HG03097 (cell line): Measurements from ENCODE around the gene MYO1F.
"Not testable (repeated sequence)": the region's sequence is repeated elsewhere in the genome, so short reads cannot be mapped to it uniquely, and the experiment has no call there.

Experiments used
- ATAC-seq: cut with Tn5 transposase; IDR thresholded peaks from one replicate; pipeline ENCODE4 v1.9.1; 2021; ENCODE audit not compliant: unreplicated experiment, low FRiP score

MYO1F gene

GRCh38 chr19:8577247-8577646, at the start of gene MYO1F:
Gene MYO1F, minus strand, starts transcription at chr19:8577442. Its CDS starts 133 bp downstream, at chr19:8577309.
- ATAC-seq, result no peak

GRCh38 chr19:8626842-8627241, 49.6 kb upstream of the MYO1F start:
- no peak for ATAC-seq

- not testable (repeated sequence) for ATAC-seq
These were observed 45.6 kb upstream of the MYO1F start for GRCh38 chr19:8622886-8623285.

GRCh38 chr19:8618751-8619150, 41.5 kb upstream of the MYO1F start:
- ATAC-seq, result no peak

GRCh38 chr19:8617984-8618383, 40.7 kb upstream of the MYO1F start:
- no peak for ATAC-seq

- ATAC-seq, result not testable (repeated sequence)
These were observed 40.1 kb upstream of the MYO1F start for GRCh38 chr19:8617325-8617724.

- no peak for ATAC-seq
These were observed 39.6 kb upstream of the MYO1F start for GRCh38 chr19:8616861-8617260.

GRCh38 chr19:8615813-8616596, 38.8 kb upstream of the MYO1F start:
- no peak for ATAC-seq

- no peak for ATAC-seq
These were observed 37.8 kb upstream of the MYO1F start for GRCh38 chr19:8615024-8615423.

GRCh38 chr19:8614455-8614854, 37.2 kb upstream of the MYO1F start:
- ATAC-seq, result no peak

GRCh38 chr19:8612807-8613171, 35.5 kb upstream of the MYO1F start:
- ATAC-seq, result no peak

- no peak for ATAC-seq
These were observed 34.9 kb upstream of the MYO1F start for GRCh38 chr19:8611877-8612806.

- no peak for ATAC-seq
These were observed 34.2 kb upstream of the MYO1F start for GRCh38 chr19:8611391-8611876.

- no peak for ATAC-seq
These were observed 33.7 kb upstream of the MYO1F start for GRCh38 chr19:8610936-8611300.

GRCh38 chr19:8610041-8610935, 33.0 kb upstream of the MYO1F start, which contains the start of gene ADAMTS10:
Gene ADAMTS10, minus strand, starts transcription at chr19:8610715. Its CDS starts 5,005 bp downstream, at chr19:8605710.
- ATAC-seq, result no peak

- ATAC-seq, result no peak
These were observed 32.2 kb upstream of the MYO1F start for GRCh38 chr19:8609279-8610040.

GRCh38 chr19:8608941-8609278, 31.7 kb upstream of the MYO1F start:
- no peak for ATAC-seq

- ATAC-seq, result no peak
These were observed 30.1 kb upstream of the MYO1F start for GRCh38 chr19:8607386-8607785.

- no peak for ATAC-seq
These were observed 28.3 kb upstream of the MYO1F start for GRCh38 chr19:8605514-8605913.

- no peak for ATAC-seq
These were observed 24.6 kb upstream of the MYO1F start for GRCh38 chr19:8601796-8602195.
